ENCODE measurements around the gene PLA2G6.
A peak's percentile ranks its signal among the peaks of the same experiment; 100 is the strongest.

The PLA2G6 gene

DNA sequence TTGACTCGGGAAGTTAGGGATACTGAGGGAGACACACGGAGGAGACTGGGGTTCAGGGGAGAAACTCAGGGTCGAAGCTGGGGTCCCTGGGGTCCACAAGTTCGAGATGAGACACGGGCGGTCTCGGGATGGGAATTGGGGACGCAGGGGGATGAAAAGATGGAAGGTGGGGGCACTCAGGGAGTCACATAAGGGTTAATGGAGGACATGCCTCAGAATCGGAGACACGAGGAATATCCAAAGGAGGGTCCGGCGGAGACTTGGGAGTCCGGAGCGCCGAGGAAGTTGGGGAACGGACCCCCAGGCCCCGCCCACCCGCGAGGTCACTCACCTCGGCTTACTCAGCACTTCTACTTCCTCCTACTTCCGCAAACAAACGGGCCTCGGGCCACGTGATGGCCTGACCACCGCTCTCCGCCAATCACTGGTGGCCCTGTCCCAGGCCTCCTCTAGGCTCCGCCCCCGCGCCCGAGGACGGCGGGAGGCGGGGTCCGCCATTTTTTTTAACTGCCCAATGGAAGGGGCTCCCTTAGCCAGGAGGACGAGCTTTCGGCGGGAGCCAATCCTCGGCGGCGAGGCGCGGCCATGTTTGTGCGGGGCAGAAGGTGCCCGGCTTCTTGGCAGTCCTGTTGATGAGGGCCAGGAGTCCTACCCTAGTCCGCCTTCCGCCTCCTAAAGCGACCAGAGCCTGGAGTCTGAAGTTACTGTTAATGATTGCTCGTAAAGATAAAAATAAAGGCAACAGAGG, at the start of gene PLA2G6:
PLA2G6 (minus strand) TSS at position 378 of the 748 bp plus-strand sequence. CDS start 12,404 bp downstream, outside the sequence.
- Histone ChIP-seq H3K36me3 (ENCODE audit: control insufficient read depth, insufficient read depth, low read length) (no peaks in the 10 kb centered on the region), H3K9ac (ENCODE audit: low read length) (peak within 1 kb of the TSS; percentile 88), H3K4me1 (ENCODE audit: control insufficient read depth, insufficient read depth, low read length) (peaks cover 13% of the 10 kb centered on the region), H3K4me3 (ENCODE audit: low read length) (peak within 1 kb of the TSS; percentile 84), H3K27me3 (ENCODE audit: control insufficient read depth, insufficient read depth, low read length) (no peaks in the 10 kb centered on the region), H3K27ac (ENCODE audit: low read depth, low read length) (peak within 1 kb of the TSS; percentile 85)

DNA sequence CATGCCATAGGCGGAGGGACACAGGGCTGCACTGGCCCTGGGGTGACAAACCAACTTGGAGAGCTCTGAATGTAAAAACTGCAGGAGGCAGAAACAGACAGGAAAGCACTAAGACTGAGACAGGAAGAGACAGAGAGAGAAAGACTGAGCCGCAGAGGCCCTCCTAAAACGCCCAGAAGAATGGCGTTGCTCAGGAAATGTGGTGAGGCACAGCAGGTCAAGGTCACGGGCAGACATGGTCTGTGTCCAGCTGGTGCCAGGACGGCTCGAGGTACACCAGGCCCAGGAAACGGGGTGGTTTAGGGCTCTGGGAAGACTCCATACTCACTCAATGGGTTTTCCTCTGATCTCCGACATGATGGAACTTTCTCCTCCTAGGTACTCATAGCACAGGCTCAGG, 49.3 kb upstream of the PLA2G6 start:
- H3K9ac ChIP-seq (ENCODE audit: low read length) = no peak overlapping the region
- no peak overlapping the region for H3K4me3 ChIP-seq (ENCODE audit: low read length)
- H3K4me1 ChIP-seq (ENCODE audit: control insufficient read depth, insufficient read depth, low read length) = peaks cover 4% of the 10 kb centered on the region
- H3K27me3 ChIP-seq (ENCODE audit: control insufficient read depth, insufficient read depth, low read length) = no peaks in the 10 kb centered on the region
- H3K36me3 ChIP-seq (ENCODE audit: control insufficient read depth, insufficient read depth, low read length) = peaks cover 22% of the 10 kb centered on the region
- H3K27ac ChIP-seq (ENCODE audit: low read depth, low read length) = no peak overlapping the region

- peaks cover 23% of the 10 kb centered on the region for H3K36me3 ChIP-seq (ENCODE audit: control insufficient read depth, insufficient read depth, low read length)
- no peak overlapping the region for H3K9ac ChIP-seq (ENCODE audit: low read length)
- H3K4me3 ChIP-seq (ENCODE audit: low read length) = no peak overlapping the region
These were observed 48.6 kb upstream of the PLA2G6 start for GRCh38 chr22:38230108-38230825.

GRCh38 chr22:38228873-38229740, 47.5 kb upstream of the PLA2G6 start:
- Histone ChIP-seq H3K4me3 (ENCODE audit: low read length) (no peak overlapping the region), H3K9ac (ENCODE audit: low read length) (no peak overlapping the region), H3K4me1 (ENCODE audit: control insufficient read depth, insufficient read depth, low read length) (peaks cover 4% of the 10 kb centered on the region), H3K27me3 (ENCODE audit: control insufficient read depth, insufficient read depth, low read length) (no peaks in the 10 kb centered on the region), H3K36me3 (ENCODE audit: control insufficient read depth, insufficient read depth, low read length) (peaks cover 29% of the 10 kb centered on the region), H3K27ac (ENCODE audit: low read depth, low read length) (peak overlapping the region; percentile 55)

More at GRCh38 chr22:38230108-38230825, 48.6 kb upstream of the PLA2G6 start:
- Histone ChIP-seq H3K27me3 (ENCODE audit: control insufficient read depth, insufficient read depth, low read length) (no peaks in the 10 kb centered on the region), H3K4me1 (ENCODE audit: control insufficient read depth, insufficient read depth, low read length) (peaks cover 4% of the 10 kb centered on the region), H3K27ac (ENCODE audit: low read depth, low read length) (no peak overlapping the region)

GRCh38 chr22:38228326-38228872, 46.8 kb upstream of the PLA2G6 start:
- H3K9ac ChIP-seq (ENCODE audit: low read length) = no peak overlapping the region
- H3K27ac ChIP-seq (ENCODE audit: low read depth, low read length) = no peak overlapping the region
- H3K4me1 ChIP-seq (ENCODE audit: control insufficient read depth, insufficient read depth, low read length) = peaks cover 4% of the 10 kb centered on the region
- peaks cover 29% of the 10 kb centered on the region for H3K36me3 ChIP-seq (ENCODE audit: control insufficient read depth, insufficient read depth, low read length)
- H3K4me3 ChIP-seq (ENCODE audit: low read length) = no peak overlapping the region
- no peaks in the 10 kb centered on the region for H3K27me3 ChIP-seq (ENCODE audit: control insufficient read depth, insufficient read depth, low read length)

DNA sequence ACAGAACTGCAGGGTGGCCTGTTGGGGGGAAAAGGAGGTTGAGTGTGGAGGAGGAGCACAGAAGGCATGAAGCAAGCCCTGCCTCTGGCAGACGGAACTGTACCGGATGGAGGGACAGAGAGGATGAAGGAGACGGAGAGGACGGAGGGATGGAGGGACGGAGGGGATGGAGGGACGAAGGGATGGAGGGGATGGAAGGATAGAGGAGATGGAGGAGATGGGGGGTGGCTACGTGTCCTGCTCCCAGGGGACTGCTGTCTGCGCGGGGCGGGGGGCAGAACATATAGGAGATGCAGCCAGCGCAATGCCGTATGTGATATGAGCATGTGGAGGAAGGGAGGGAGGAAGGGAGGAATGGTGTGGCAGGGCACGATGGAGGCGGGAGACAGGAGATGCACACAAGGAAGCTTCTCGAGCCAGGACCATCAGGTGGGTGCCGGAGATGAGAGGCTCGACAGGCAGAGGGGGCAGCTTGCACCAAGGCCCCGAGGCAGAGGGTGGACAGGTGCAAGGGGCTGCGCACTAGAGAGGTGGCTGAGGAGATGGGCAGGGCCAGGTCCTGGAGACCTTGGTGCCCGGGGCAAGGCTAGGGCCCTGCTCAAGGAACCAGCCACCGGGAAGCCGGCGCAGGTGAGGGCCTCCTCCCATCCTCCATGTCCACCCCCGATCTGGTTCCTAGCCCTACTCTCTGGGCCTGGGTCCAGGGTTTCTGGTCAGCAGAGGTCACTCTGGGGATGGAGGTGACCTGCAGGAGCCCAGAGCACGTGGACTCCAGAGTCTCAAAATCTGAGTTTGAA, 45.4 kb upstream of the PLA2G6 start:
- Histone ChIP-seq H3K9ac (ENCODE audit: low read length) (no peak overlapping the region), H3K27me3 (ENCODE audit: control insufficient read depth, insufficient read depth, low read length) (no peaks in the 10 kb centered on the region), H3K27ac (ENCODE audit: low read depth, low read length) (no peak overlapping the region), H3K4me3 (ENCODE audit: low read length) (no peak overlapping the region), H3K36me3 (ENCODE audit: control insufficient read depth, insufficient read depth, low read length) (peaks cover 22% of the 10 kb centered on the region), H3K4me1 (ENCODE audit: control insufficient read depth, insufficient read depth, low read length) (peaks cover 4% of the 10 kb centered on the region)

DNA sequence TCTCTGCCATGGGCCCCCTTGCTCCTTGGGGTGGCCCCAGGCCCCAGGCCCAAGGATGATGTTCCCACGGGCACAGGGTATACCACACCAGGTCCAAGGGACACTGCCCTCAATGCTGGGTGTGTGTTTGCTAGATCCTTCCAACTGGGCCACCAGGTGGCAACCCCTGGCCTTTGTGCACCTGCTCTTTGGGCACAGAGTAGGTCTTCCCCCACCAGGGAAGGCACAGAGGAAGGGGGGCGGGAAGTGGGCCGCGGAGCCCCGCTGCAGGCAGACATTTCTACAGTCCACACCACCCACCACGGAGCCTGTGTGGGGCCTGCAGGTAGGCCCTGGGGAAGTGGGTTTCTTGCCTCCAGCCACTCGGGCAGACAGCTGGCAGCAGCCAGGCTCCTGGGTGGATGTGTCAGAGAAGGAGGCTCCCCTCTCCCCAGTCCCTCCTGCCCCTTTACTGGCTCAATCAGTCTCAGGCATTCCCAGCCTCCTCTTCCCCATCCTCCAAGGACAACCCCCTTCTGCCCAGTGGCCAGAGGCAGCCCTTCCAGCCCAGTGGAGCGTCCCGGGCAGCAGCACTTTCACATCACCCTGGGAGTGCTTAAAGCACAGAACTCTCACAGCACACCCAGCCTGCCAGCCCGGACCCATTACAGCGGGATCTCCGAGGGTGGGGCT, 41.8 kb upstream of the PLA2G6 start:
- Histone ChIP-seq H3K4me1 (ENCODE audit: control insufficient read depth, insufficient read depth, low read length) (peaks cover 11% of the 10 kb centered on the region), H3K36me3 (ENCODE audit: control insufficient read depth, insufficient read depth, low read length) (peaks cover 17% of the 10 kb centered on the region), H3K9ac (ENCODE audit: low read length) (no peak overlapping the region), H3K27ac (ENCODE audit: low read depth, low read length) (no peak overlapping the region), H3K4me3 (ENCODE audit: low read length) (no peak overlapping the region), H3K27me3 (ENCODE audit: control insufficient read depth, insufficient read depth, low read length) (no peaks in the 10 kb centered on the region)

GRCh38 chr22:38222797-38223119, 41.1 kb upstream of the PLA2G6 start:
- Histone ChIP-seq H3K36me3 (ENCODE audit: control insufficient read depth, insufficient read depth, low read length) (peaks cover 17% of the 10 kb centered on the region), H3K4me1 (ENCODE audit: control insufficient read depth, insufficient read depth, low read length) (peaks cover 16% of the 10 kb centered on the region), H3K9ac (ENCODE audit: low read length) (no peak overlapping the region), H3K4me3 (ENCODE audit: low read length) (no peak overlapping the region), H3K27ac (ENCODE audit: low read depth, low read length) (no peak overlapping the region), H3K27me3 (ENCODE audit: control insufficient read depth, insufficient read depth, low read length) (no peaks in the 10 kb centered on the region)

GRCh38 chr22:38221908-38222796, 40.5 kb upstream of the PLA2G6 start:
- Histone ChIP-seq H3K27me3 (ENCODE audit: control insufficient read depth, insufficient read depth, low read length) (no peaks in the 10 kb centered on the region), H3K36me3 (ENCODE audit: control insufficient read depth, insufficient read depth, low read length) (peaks cover 17% of the 10 kb centered on the region), H3K4me1 (ENCODE audit: control insufficient read depth, insufficient read depth, low read length) (peaks cover 16% of the 10 kb centered on the region), H3K27ac (ENCODE audit: low read depth, low read length) (no peak overlapping the region), H3K9ac (ENCODE audit: low read length) (no peak overlapping the region), H3K4me3 (ENCODE audit: low read length) (no peak overlapping the region)

DNA sequence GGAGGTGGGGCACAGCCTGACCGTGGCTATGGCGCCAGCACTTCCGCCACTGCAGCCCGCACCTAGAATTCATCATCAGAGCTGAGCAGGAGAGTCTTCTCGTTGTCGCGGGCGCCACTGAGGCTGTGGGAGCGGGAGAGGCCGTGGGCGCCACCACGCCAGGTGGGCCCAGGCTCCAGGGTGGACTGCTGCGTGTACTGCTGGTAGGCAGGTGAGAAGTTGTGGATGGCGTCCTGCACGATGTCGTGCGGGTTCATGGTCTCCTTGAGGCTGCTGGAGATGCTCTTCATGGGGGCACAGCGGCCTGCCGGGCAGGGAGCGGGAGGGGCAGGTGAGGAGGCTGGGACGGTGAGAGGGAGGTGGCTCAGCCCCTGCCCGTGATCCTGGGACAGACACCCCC, 39.8 kb upstream of the PLA2G6 start:
- Histone ChIP-seq H3K4me1 (ENCODE audit: control insufficient read depth, insufficient read depth, low read length) (peaks cover 16% of the 10 kb centered on the region), H3K9ac (ENCODE audit: low read length) (no peak overlapping the region), H3K4me3 (ENCODE audit: low read length) (no peak overlapping the region), H3K36me3 (ENCODE audit: control insufficient read depth, insufficient read depth, low read length) (peaks cover 12% of the 10 kb centered on the region), H3K27me3 (ENCODE audit: control insufficient read depth, insufficient read depth, low read length) (no peaks in the 10 kb centered on the region), H3K27ac (ENCODE audit: low read depth, low read length) (no peak overlapping the region)

Data from rectal smooth muscle tissue (tissue), 1 donor.